ENCODE measurements around the gene DLG2. TPM values are rescaled to one million over a fixed set of nuclear protein-coding genes. Genes with fewer than 3 reads are reported as not detected.

DLG2 gene
- total and polyA plus RNA-seq, 12 donors: 1.0 to 14.8 (median 7.4) TPM

GRCh38 chr11:83784419-83784818, 1842.7 kb downstream of the DLG2 start:
- Histone ChIP-seq H3K36me3 (no peaks in the 10 kb centered on the region), H3K4me1 (no peaks in the 10 kb centered on the region), H3K27me3 (no peaks in the 10 kb centered on the region), H3K4me3 (no peak overlapping the region), H3K9me3 (no peaks in the 10 kb centered on the region), H3K27ac (no peak overlapping the region)
- 86 to 93% methylated on average over 1 of the region's 1 CpG for WGBS, 2 donors
- intact Hi-C loops (cut with DNase I): no loop called here
- TF ChIP-seq CTCF (IDR thresholded peaks at IDR 0.05): no peak
- DNase-seq: no peak
- no peak for ATAC-seq

- no peak overlapping the region for H3K27ac ChIP-seq
Measured at GRCh38 chr11:83782329-83782728, 1844.8 kb downstream of the DLG2 start.

GRCh38 chr11:83779876-83780275, 1847.3 kb downstream of the DLG2 start:
- intact Hi-C loops (cut with DNase I): no loop called here
- no peaks in the 10 kb centered on the region for H3K9me3 ChIP-seq
- ATAC-seq: no peak
- H3K27ac ChIP-seq: no peak overlapping the region
- no peak for TF ChIP-seq CTCF (IDR thresholded peaks at IDR 0.05)
- no peaks in the 10 kb centered on the region for H3K4me1 ChIP-seq
- 88 to 90% methylated on average over 4 of the region's 4 CpGs for whole genome bisulfite sequencing, 2 donors
- no peaks in the 10 kb centered on the region for H3K36me3 ChIP-seq
- H3K27me3 ChIP-seq: no peaks in the 10 kb centered on the region
- no peak overlapping the region for H3K4me3 ChIP-seq
- DNase-seq: no peak

More at GRCh38 chr11:83782329-83782728, 1844.8 kb downstream of the DLG2 start:
- Histone ChIP-seq H3K4me3 (no peak overlapping the region), H3K4me1 (no peaks in the 10 kb centered on the region), H3K36me3 (no peaks in the 10 kb centered on the region), H3K9me3 (no peaks in the 10 kb centered on the region), H3K27me3 (no peaks in the 10 kb centered on the region)
- intact Hi-C loops (cut with DNase I): no loop called here
- DNase-seq (no peak), ATAC-seq (no peak)
- TF ChIP-seq CTCF (IDR thresholded peaks at IDR 0.05): no peak
- 35 to 45% methylated on average over 1 of the region's 1 CpG for WGBS, 2 donors

GRCh38 chr11:83778596-83778995, 1848.5 kb downstream of the DLG2 start:
- WGBS, 2 donors: 44 to 62% methylated on average over 2 of the region's 2 CpGs
- Histone ChIP-seq H3K36me3 (no peaks in the 10 kb centered on the region), H3K4me1 (no peaks in the 10 kb centered on the region), H3K9me3 (no peaks in the 10 kb centered on the region), H3K27ac (no peak overlapping the region), H3K4me3 (no peak overlapping the region), H3K27me3 (no peaks in the 10 kb centered on the region)
- ATAC-seq (no peak), DNase-seq (no peak)
- intact Hi-C loops (cut with DNase I): no loop called here
- TF ChIP-seq CTCF (IDR thresholded peaks at IDR 0.05): no peak

Measured in heart right ventricle (tissue), 16 donors.